HG02759 (cell line): ENCODE results near the gene NDUFB5.
A peak's percentile ranks its signal among the peaks of the same experiment; 100 is the strongest.

Experiments
- ATAC-seq: cut with Tn5 transposase; IDR thresholded peaks from one replicate; pipeline ENCODE4 v1.9.1; 2021; ENCODE audit warnings: mild to moderate bottlenecking, moderate library complexity; ENCODE audit not compliant: unreplicated experiment

NDUFB5 gene

DNA sequence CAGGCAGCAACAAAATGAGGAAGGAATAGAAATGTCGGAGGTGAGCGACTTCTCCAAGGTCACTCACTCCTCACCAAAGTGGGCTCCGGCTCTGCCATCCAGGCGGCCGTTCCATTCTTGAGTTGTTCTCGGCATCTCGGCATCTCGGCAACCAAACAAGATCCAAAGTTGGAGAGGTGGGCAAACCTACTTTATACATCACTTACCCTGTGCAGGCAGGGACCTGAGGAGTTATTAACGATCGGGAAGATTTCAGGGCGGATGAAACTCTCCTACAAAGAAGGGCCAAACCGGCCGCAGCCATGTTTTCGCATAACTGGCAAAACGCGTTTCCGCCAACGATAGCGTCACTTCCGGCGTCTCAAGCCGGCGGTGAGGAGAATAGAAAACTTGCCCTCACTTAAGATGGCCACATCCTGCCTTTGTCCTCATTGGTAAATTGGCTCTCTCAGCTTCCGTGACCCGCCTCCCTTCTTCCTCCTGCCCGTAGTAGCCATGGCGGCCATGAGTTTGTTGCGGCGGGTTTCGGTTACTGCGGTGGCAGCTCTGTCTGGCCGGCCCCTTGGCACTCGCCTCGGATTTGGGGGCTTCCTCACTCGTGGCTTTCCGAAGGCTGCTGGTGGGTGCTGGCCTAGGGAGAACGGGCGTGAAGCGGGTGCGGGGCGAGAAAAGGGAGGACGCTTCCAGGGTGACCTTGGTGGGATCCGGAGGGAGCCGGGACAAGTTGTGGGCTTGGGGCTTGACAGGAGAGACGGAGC is at the start of gene NDUFB5, which contains the start of gene MRPL47:
TSS of gene NDUFB5 (plus strand) at position 474 of the 758 bp plus-strand sequence. CDS start at position 496, 22 bp downstream.
TSS of gene MRPL47 (minus strand) at position 318 of the 758 bp plus-strand sequence. CDS start at position 304, 14 bp downstream.
- ATAC-seq: peak; percentile 96

GRCh38 chr3:179558742-179559364 is 45.7 kb upstream of the NDUFB5 start:
- no peak for ATAC-seq

DNA sequence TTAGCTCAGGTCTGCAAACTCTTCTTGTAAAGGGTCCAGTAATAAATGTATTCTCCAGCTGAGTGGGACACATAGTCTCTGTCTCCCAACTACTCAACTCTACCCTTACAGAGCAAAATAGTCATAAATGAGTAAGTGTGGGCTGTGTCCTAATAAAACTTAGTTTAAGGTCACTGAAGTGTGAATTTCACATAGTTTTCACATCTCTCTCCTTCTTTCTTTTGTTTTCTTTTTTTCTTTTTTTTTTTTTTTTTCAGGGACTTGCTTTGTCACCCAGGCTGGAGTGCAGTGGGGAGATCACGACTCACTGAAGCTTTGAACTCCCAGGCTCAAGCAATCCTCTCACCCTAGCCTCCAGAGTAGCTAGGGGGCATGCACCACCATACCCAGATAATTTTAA is 43.8 kb upstream of the NDUFB5 start:
- no peak for ATAC-seq

- peak; percentile 96 for ATAC-seq
These were observed 41.9 kb upstream of the NDUFB5 start, which contains the start of gene ACTL6A for GRCh38 chr3:179562591-179563270. ACTL6A (plus strand) TSS chr3:179562926; CDS start chr3:179563093, 167 bp downstream.

- peak; percentile 44 for ATAC-seq
These were observed 41.3 kb upstream of the NDUFB5 start for GRCh38 chr3:179563271-179563783.

DNA sequence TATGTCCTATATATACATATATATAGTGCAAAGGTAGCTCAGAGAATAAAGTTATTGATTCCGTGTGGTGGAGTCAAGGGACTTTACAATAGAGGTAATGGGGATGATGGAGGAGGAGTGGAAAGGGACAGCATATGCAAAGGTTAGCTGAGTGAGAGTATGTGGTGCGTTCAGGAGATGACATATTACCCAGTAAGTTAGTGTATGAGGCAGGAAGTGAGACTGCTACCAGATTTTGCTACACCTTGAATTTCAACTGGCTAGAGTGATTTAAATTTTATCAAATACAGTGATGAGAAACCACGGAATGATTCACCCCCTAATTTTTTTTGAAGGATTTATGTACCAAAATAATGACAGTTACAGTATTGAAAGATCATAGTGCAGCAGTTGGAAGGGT is 39.1 kb upstream of the NDUFB5 start:
- ATAC-seq: no peak

- ATAC-seq: no peak
These were observed 23.6 kb upstream of the NDUFB5 start for GRCh38 chr3:179580992-179581391.

DNA sequence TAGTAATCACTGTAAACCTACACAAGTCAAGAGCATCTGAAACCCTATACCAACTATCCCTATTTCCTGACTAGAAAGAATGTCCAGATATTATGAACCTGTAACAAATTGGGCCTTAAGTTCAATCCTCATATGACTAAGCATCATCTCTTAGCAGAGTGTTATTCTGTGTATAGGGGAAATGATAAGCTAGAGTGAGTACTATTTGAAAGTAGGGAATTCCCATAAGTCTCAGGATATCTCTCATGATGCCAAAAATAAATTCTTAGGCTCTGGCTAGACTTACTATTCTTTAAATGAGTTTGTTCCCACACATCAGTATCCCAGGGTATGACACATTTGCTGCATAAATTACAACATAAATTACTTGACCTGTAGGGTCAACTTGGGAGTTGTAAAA is 15.5 kb upstream of the NDUFB5 start:
- ATAC-seq: peak; percentile 60

DNA sequence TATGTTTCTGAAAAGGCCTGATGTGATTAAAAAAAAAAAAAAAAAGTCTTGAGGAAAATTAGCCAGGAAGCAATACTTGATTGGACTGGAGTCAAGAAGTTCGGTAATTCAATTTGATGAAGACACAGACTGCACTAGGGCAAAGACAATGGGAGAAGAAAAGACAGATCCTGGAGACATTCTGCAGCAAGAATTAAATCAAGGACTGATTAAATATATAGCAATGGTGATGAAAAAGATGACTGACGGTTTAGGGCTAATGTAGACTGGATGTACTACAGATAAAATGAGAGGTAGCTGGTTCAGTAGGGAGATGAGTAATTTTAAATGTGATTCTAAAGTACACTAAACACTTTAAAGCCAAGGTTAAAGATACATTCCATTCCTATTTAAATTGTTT is 13.9 kb upstream of the NDUFB5 start:
- ATAC-seq: no peak

GRCh38 chr3:179591313-179591712 is 13.3 kb upstream of the NDUFB5 start:
- ATAC-seq: no peak

DNA sequence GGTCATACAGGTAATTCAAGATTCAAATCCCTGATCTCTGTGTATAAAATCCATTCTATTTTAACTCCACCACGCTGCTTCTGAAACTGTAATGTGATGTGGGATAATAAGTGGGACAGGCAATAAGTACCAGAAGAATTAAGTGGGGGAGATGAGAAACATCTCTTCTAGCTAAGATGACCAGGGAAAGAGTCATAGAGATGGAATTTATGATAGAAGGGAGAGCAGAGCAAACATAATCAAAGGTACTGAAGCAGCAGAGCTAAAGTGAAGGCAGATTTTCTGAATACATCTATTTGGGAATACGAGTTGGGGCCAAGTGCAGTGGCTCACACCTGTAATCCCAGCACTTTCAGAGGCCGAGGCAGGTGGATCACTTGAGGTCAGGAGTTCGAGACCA is 5.1 kb upstream of the NDUFB5 start:
- no peak for ATAC-seq

DNA sequence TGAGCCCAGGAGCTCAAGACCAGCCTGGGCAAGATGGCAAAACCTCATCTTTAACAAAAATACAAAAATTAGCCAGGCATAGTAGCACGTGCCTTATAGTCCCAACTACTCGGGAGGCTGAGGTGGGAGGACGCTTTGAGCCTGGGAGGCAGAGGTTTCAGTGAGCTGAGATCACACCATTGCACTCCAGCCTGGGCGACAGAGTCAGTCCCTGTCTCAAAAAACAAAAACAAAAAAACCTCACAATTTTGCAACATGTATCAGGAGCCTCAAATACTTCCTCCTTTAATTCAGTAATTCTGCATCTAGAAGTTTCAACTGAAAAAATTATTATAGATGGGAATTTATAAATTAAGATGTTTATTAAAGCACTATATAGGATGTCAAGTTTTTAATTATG is 1.3 kb upstream of the NDUFB5 start:
- no peak for ATAC-seq

DNA sequence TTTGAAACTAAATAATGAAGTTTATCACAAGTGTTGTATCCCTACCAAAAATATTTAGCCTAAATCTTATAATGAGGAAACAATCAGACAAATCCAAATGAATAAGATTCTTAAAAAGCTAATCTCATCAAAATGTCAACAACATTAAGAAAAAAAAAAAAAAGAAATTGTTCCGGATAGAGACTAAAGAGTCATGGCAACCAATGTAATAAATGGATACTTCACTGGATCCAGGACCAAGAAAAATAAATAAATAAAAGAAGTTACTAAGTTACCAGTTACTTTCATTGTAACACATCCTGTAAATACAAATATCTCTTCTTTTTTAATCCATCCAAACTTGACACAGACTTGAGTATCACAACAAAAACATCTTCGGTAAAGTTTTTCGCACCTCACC is 763 bp upstream of the NDUFB5 start:
- ATAC-seq: no peak

- ATAC-seq: no peak
These were observed 2.0 kb downstream of the NDUFB5 start for GRCh38 chr3:179606534-179607085.

DNA sequence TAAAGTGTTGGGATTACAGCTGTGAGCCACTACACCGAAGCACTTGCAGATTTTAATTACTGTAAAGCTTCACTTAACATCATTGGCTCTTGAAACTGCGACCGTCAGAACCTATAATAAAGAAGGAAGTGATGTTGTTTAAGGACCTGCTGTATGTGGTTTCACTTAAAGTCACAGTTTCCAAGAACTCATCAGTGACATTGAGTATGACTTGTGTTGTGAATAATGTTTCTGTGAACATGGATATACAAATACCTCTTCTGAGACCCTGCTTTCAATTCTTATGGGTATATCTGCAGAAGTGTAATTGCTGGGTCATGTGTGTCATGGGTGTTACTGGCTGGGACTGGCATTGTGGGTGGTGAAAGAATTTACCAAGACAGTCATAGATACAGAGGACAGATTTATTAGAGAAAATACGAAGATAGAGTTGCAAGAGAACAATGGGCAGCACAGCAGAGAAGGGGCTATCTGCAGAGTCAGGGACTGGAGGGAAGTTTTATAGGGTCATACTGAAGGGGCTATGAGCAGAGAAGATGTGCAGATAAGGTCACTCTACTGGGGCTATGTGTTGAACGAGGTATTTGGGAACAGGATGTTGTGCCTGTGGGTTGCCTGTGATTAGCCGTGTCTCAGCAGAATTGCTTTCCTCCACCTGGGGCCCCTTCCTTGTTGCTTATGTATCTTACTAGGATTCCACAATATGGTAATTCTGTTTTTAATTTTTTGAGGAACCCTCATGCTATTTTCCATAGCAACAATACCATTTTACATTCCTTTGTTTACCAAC is 4.5 kb downstream of the NDUFB5 start:
- peak; percentile 56 for ATAC-seq

DNA sequence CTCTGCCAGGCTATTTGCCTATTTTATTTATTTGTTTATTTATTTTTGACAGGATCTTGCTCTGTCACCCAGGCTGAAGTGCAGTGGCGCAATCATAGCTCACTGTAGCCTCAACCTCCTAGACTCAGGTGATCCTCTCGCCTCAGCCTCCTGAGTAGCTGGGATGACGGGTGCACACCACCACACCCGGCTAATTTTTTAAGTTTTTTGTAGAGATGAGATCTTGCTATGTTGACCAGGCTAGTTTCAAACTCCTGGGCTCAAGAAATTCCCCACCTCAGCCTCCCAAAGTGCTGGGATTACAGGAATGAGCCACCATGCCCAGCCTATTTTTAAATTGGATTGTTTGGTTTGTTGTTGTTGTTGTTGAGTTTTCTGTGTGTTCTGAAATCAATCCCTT is 5.5 kb downstream of the NDUFB5 start:
- ATAC-seq: no peak

DNA sequence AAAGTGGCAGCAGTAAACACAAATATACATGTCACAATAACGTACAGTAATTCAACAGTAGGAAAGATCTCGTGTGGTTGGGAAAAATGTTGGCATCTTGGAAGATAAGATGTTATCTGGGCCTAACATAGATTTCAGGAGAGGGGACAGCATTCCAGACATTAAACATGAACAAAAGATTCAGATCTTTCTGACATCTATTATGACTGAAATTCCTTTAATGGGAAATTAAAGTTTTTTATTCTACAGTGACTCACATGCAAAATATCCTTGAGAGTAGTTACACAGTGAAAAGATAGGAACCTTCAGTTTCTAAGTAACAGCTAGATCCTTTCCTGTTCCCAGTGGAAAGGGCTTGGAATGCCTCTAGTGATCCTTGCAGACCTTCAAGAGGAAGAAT is 9.2 kb downstream of the NDUFB5 start:
- ATAC-seq: no peak

- ATAC-seq: no peak
These were observed 11.0 kb downstream of the NDUFB5 start for GRCh38 chr3:179615458-179616173.

DNA sequence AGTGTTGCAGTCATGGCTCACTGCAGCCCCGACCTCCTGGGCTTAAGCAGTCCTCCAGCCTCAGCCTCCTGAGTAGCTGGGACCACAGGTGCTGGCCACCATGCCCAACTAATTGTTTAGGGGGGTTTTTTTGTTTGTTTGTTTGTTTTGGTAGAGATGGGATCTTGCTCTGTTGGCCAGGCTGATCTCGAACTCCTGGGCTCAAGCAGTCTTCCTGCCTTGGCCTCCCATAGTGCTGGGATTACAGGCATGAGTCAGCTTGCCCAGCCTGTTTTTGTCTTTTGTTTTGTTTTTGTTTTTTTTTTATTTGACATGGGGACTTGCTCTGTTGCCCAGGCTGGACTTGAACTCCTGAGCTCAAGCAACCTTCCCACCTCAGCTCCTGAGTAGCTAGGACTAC is 17.4 kb downstream of the NDUFB5 start:
- ATAC-seq: no peak

- ATAC-seq: no peak
These were observed 19.9 kb downstream of the NDUFB5 start for GRCh38 chr3:179624451-179624850.
